Measurements from ENCODE around the gene DDX51. TPM values are rescaled to one million over a fixed set of nuclear protein-coding genes. Genes with fewer than 3 reads are reported as not detected.

Gene DDX51
- total and polyA plus RNA-seq, 2 of the 13 experiments (the other 11 are each of a cell fraction or from before 2014, with no cell fraction given) = 10.1 TPM

DNA sequence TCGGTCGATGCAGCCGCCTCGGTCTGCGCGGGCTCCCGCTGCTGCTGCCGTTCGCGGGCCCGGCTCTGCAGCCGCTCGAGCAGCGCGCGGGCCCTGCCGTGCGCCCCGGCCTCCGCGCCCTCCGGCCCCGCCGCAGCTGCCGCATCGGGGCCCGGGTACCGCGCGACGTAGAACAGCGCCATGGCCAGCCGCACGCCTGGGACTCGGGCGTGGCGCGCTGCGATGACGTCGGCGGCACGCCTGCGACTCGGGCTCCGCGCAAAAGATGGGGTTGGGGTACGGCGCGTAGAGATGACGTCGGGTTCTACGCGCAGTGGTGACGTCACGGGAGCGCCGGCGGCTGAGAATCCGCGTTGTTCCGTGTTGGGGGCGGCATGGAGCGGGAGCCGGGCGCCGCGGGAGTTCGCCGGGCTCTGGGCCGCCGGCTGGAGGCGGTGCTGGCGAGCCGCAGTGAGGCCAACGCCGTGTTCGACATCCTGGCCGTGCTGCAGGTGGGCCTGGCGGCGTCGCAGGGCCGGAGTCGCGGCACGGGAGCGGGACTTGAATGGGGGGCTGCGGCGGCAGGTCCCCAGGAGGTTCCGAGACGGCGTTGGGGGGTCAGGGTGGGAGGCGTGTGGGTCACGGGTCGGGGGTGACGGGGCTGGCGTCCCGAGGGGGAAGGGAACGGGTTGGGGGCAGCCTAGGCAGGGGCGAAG lies at the start of gene DDX51, which contains the start of gene NOC4L (continued):
- TF ChIP-seq RFX5 (IDR thresholded peaks at IDR 0.05; ENCODE audit: low read depth, low read length) (peak; percentile 81), ZBTB14 (CRISPR knock-in tag; IDR thresholded peaks at IDR 0.05) (peak; percentile 48; the same call in 1 of the 2 replicates), ZNF441 (CRISPR knock-in tag; IDR thresholded peaks at IDR 0.05; ENCODE audit: borderline replicate concordance) (no peak), ZNF274 (CRISPR knock-in tag; IDR thresholded peaks at IDR 0.05) (0 out of 2 replicates have a peak, but pooled peaks have one; percentile 25), ZNF296 (CRISPR knock-in tag; conservative IDR thresholded peaks at IDR 0.05) (no peak), ZMAT5 (CRISPR knock-in tag; IDR thresholded peaks at IDR 0.05; ENCODE audit: borderline replicate concordance, low read depth) (no peak), TAF15 (IDR thresholded peaks at IDR 0.05; ENCODE audit: low read depth, low read length, poor library complexity, severe bottlenecking) (no peak), ZNF484 (CRISPR knock-in tag; IDR thresholded peaks at IDR 0.05; ENCODE audit: borderline replicate concordance, low read depth) (no peak), ZNF292 (CRISPR knock-in tag; IDR thresholded peaks at IDR 0.05; ENCODE audit: borderline replicate concordance, low read depth) (no peak), PAF1 (CRISPR knock-in tag; IDR thresholded peaks at IDR 0.05) (no peak), ZNF282 (IDR thresholded peaks at IDR 0.05; ENCODE audit: partially characterized antibody) (no peak), XRCC5 (optimal IDR thresholded peaks at IDR 0.05; ENCODE audit: low read length) (peak; percentile 39), POLR2AphosphoS2 (IDR thresholded peaks at IDR 0.05; ENCODE audit: low read depth, low read length) (no peak), ONECUT2 (CRISPR knock-in tag; IDR thresholded peaks at IDR 0.05) (no peak), DDIT3 (CRISPR knock-in tag; IDR thresholded peaks at IDR 0.05) (no peak), ZNF598 (CRISPR knock-in tag; IDR thresholded peaks at IDR 0.05; ENCODE audit: borderline replicate concordance) (no peak), TBL1XR1 (IDR thresholded peaks at IDR 0.05; ENCODE audit: borderline replicate concordance, low read length, partially characterized antibody) (peak; percentile 56), FOSL2 (CRISPR knock-in tag; IDR thresholded peaks at IDR 0.05) (peak; percentile 70), ZNF609 (CRISPR knock-in tag; IDR thresholded peaks at IDR 0.05; ENCODE audit: borderline replicate concordance) (no peak), POLR2G (IDR thresholded peaks at IDR 0.05; ENCODE audit: low read depth, low read length) (peak; percentile 84)
- TF ChIP-seq, protein P1, sequence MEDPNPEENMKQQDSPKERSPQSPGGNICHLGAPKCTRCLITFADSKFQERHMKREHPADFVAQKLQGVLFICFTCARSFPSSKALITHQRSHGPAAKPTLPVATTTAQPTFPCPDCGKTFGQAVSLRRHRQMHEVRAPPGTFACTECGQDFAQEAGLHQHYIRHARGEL (CRISPR knock-in tag; IDR thresholded peaks at IDR 0.05) = no peak
- TF ChIP-seq, protein P2, sequence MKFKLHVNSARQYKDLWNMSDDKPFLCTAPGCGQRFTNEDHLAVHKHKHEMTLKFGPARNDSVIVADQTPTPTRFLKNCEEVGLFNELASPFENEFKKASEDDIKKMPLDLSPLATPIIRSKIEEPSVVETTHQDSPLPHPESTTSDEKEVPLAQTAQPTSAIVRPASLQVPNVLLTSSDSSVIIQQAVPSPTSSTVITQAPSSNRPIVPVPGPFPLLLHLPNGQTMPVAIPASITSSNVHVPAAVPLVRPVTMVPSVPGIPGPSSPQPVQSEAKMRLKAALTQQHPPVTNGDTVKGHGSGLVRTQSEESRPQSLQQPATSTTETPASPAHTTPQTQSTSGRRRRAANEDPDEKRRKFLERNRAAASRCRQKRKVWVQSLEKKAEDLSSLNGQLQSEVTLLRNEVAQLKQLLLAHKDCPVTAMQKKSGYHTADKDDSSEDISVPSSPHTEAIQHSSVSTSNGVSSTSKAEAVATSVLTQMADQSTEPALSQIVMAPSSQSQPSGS (CRISPR knock-in tag; IDR thresholded peaks at IDR 0.05) = peak; percentile 97
